GM19395 (cell line): ENCODE data around the gene SMARCC1.
A peak's percentile ranks its signal among the peaks of the same experiment; 100 is the strongest.
"Not testable (repeated sequence)": the region's sequence is repeated elsewhere in the genome, so short reads cannot be mapped to it uniquely, and the experiment has no call there.

Source experiments
- ATAC-seq: cut with Tn5 transposase; IDR thresholded peaks from one replicate; pipeline ENCODE4 v1.9.1; 2021; ENCODE audit warnings: mild to moderate bottlenecking, moderate library complexity; ENCODE audit not compliant: unreplicated experiment

SMARCC1 gene

DNA sequence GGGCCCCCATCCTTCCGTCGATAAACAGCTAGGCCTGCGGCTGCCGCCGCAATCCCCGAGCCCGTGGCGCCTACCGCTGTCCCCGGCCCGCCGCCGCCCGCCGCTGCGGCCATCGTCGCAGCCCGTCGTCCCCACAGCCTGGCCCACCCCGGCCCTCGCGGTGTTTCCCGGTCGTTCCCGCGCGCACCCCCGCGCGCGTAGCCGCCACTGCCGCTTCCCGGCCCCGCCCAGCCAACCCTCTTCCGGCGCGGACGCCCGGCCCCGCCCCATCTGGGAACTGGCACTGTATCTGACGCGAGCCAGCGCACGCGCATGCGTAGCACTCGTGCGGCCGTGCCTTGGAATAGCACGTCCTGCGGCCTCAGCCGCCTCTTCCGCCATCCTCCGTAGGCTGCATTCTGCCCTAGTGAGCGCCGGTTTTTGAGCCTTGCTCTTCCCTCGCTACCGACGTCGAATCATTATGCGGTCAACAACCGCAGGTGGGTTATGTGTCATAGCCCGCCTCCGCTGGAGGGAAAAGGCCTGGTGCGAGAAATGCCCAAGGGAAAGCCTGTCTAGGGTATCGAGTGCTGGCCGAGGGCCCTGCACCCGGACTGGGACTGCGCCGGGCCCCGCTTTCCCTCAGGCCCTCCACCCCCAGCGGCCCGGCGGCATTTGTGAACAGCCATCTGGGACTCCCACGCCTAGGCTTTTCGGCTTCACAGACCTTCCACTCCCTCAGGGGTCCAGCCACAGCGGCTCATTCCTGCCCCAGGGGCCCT is at the start of gene SMARCC1:
Gene SMARCC1 (minus strand): TSS at position 209 of the 761 bp plus-strand sequence. CDS start 96 bp downstream, at position 113.
- ATAC-seq = peak; percentile 81

DNA sequence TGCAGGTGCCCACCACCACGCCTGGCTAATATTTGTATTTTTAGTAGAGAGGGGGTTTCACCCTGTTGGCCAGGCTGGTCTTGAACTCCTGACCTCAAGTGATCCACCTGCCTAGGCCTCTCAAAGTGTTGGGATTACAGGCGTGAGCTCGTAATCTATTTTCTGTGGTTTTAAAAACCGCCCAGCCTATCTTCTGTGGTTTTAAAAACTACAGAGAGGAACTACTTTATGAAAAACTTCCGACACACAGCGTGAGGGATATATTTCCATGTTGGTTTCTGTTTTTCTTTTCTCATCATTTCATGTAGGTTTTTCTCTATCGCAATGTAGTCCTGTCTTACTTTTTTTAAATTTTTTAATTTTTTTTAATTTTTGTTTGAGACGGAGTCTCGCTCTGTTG is 47.8 kb upstream of the SMARCC1 start:
- not testable (repeated sequence) for ATAC-seq

DNA sequence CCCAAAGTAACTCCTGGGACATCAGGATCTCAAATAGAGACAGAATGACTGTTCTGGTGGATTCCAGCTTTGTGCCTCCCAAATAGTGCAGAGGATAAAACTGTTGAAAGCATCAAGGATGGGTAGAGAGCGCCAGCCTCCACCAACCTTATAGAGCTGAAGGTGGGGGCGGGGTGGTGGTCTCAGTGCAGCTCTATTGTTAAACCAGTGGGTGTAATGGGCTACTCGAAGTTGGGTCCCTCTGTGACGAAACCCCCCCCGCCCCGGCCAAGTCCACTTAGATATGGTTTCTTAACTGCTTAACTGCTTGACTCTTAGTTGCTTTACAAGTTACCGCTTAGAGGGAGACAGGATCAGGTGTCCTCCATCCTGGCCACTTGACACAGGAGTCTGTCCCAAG is 43.9 kb upstream of the SMARCC1 start:
- no peak for ATAC-seq

DNA sequence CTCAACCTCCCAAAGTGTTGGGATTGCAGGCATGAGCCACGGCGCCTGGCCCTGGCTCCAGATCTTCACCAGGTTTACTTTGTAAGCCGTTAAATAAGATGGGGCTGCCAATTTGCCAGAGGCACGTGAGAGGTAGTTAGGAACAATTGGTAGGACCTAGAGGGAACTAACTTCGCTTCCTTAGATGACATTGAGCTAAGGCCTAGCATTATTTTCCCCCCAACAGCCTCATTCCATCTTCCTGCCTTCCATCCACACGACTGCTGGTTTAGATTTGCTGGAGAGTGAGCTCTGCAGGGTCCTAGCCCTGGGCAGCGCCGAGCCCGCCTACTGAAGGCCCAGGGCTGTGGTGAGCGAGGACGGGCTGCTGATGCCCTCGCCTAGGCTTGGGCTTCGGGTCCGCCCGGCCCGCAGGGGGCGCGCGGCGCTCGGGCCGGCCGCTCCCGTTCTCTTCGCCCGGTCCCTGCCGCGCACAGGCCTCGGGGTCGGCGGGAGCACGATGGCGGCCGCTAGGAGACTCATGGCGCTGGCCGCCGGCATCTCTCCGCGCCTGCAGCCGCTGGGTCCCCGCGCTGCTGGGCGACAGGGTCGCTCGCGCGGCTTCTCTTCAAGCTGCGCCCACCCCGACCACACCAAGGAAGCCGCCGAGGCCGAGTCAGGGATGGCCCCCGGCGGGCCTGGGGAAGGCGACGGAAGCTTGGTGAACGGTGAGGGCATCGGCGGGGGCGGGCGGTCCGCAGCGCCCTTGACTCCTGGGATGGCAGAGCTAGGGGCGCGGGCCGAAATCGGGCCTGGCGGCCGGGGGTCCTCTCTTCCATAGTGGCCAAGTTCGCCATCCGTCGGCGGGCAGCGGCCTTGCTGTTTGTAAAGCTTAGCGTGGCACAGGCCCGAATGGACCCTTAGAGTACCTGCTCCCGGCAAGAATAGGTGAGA is 43.1 kb upstream of the SMARCC1 start:
- peak; percentile 81 for ATAC-seq

DNA sequence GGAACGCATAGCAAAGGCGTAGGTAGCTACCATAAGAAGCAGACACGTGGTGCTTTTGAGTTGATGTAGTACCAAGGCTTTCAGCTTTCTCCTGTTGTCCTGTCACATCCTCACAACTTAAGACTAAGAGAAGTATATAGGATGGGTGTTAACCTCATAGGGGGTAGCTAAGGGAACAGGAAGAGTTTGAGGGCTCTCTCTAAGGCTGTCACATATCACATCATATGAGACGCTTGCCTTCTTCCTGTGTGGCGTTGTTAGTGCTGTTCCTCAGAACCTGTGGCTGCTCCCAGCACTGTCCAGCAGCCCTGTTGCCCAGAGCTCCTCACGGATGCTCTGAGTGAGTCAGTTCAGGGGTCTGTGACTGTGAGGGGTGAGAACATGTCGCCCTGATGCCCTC is 35.9 kb upstream of the SMARCC1 start:
- no peak for ATAC-seq

DNA sequence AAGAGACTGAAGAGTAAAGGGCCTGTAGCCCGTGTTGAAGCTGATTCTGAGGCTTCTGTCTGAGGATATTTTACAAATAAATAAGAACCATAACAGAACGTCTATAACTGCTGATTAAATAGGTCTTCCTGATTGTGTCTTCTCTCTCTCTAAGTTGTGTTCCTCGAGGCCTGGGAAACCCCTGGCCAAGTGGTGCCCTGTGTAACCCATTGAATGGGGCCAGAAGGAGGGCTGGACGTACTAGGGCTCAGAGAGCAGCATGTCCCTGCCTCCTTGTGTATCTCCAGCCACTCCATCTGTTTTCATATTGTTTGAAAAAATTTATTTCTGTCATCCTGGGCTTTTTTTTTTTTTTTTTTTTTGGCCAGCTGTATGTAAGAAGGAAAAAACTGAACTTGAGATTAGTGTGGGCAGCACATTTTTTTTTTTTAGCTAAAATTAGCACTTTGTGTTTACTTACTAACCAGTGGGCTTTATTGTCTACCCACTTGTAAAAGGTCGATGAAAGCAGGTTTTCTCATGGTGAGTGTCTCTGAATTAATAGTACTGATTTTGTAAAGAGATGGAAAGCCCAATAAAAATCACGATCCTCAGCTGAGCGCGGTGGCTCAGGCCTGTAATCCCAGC is 32.0 kb upstream of the SMARCC1 start:
- no peak for ATAC-seq

DNA sequence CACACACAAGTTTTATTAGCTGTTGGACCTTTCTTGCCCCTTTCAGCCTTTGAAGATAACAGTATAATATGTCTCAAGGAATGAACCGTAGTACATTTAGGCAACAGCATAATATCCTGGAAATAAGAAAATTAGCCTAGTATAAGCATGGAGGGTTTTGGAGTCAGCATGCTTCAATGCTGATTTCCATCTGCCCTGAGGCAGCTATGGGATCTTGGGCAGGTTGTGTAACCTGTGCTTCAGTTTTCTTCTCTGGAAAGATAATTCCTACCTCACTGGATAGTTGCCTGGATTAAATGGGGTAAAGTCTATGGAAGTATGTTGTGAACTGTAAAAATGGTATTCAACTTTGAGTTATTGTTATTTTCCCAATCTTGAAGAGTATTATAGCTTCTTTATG is 22.9 kb upstream of the SMARCC1 start:
- ATAC-seq = no peak

DNA sequence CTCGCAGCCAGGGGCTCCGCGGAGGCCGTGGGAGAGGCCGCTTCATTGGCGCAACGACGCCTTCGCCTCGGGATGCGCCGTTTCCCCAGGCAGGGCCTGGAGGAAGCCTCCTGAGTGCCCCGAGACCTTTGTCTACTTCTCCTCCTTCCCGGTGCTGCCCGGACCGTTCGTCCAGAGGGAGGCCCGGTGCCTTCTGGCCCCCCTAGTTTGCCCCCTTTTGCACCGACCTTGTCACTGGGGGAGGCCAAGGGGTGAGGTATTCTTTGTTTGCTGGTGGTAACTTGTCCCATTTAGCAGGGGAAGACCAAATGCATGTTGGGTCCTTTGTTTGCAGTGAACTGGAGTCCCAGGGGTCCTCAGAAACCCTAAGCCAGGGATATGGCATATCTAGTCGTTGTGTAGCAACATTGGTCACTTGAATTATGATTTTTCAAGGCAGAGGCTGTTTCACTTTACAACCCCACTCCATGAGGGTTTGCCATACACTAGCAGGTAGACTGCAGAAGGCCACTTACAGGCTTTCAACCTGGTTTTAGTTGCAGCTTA is 21.9 kb upstream of the SMARCC1 start:
- no peak for ATAC-seq

DNA sequence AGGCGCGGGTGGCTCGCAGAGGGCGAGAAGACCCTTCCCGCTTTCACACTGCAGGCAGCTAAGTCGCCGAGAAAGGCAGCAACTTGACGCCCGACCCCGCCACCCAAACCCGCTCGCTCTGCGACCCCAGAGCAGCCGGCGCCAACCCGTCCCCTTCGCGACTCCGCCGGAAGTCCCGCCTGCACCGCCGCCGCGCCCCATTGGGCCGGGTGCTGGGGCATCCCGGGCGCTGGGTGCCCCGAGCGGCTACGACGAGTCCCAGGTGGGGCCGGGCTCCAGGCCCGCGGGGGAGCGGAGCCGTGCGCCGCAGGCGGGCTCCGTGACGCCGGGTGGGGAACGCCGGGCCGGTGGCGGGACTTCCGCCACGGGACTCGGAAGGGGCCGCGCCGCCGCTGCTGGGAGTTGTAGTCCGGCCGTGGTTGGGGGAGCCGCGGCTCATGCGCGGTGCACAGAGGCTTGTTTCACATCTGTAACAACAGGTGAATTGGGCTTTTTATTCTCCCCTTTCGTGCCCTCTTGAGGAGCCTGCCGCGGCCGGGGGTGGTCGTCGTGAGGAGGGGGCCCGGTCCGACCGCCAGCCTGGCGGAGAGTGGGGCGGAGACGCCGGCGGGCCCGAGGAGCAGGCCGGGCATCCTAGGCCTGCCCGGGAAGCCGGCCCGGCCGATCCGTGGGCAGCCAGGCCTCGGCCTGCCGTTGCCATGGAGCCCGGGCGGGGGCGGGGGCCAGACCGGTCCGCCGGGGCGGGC is 21.2 kb upstream of the SMARCC1 start, which contains the start of gene DHX30:
Gene DHX30 (plus strand): TSS at position 405 of the 746 bp plus-strand sequence. CDS start 7,546 bp downstream, outside the sequence.
- ATAC-seq = peak; percentile 89

DNA sequence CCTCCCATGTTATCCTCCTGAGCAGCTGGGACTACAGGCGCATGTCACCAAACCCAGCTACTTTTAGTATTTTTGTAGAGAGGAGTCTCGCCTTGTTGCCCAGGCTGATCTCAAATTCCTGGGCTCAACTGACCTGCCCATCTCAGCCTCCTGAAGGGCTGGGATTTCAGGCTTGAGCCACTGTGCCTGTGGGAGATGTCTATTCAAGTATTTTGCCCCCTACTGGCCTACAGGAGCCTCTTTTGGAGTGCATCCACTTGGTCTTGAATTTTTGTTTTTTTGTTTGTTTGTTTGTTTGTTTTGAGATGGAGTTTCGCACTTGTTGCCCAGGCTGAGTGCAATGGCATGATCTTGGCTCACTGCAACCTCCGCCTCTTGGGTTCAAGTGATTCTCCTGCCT is 18.0 kb upstream of the SMARCC1 start:
- no peak for ATAC-seq

DNA sequence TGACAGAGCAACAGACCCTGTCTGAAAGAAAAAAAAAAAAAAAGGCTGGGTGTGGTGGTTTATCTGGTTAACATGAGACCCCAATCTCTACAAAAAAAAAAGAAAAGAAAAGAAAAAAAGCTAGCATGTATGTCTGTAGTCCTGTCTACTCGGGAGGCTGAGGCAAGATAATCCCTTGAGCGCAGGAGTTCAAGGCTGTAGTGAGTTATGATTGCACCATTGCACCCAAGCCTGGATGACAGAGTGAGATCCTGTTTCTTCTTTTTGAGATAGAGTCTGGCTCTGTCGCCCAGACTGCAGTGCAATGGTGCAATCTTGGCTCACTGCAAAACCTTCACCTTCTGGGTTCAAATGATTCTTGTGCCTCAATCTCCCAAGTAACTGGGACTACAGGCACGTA is 12.9 kb upstream of the SMARCC1 start:
- no peak for ATAC-seq

DNA sequence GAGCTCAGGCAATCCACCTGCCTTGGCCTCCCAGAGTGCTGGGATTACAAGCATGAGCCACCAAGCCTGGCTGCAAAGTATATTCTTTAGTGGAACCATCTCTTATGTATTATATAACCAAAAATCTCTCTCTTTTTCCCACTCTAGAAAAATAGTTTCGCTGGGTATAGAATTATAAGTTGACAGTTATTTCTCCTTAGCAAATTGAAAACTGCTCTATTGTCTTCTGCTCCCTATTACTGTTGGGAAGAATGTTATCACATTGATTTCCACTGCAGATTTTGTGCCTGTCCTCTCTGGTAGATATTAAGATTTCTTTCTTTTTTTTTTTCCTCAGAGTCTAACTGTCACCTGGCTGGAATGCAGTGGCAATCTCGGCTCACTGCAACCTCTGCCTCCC is 11.0 kb upstream of the SMARCC1 start:
- no peak for ATAC-seq

DNA sequence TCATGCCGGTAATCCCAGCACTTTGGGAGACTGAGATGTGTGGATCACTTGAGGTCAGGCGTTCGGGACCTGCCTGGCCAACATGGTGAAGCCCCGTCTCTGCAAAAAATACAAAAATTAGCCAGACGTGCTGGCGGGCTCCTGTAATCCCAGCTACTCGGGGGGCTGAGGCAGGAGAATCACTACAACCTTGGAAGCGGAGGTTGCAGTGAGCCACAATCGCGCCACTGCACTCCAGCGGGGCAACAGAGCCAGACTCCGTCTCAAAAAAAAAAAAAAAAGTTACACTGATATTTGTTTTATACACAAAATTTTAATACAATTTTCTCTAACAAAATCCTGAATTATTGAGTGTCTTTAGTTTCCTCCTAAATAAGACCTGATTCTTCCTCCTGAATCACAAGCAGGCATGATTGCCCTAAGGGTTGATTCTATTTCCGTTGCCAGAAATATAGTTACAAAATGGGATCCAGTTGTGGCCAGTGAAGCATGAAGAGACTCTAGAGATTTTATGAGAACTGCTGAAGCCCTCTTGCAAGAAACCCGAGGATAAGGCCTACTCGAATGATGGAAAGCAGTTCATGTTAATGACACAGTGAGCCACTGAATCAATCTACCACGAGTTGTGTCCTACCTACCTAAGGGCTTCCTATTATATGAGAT is 9.6 kb upstream of the SMARCC1 start:
- no peak for ATAC-seq

DNA sequence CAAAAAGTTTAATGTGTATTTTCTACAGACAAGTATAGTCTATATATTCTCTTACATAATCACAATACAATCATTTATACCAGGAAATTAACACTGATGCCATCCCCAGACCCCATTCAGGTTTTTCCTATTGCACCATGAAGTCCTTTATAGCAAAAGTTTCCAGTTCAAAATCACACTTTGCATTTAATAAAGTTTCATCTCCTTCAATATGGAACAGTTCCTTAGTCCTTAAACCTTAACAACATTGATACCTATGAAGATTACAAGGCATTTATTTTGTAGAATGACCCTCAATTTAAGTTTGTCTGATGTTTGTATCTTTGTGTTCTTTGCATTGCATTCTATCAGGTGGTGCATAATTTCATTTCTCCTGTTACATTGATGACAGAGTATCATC is 2.0 kb upstream of the SMARCC1 start:
- no peak for ATAC-seq

DNA sequence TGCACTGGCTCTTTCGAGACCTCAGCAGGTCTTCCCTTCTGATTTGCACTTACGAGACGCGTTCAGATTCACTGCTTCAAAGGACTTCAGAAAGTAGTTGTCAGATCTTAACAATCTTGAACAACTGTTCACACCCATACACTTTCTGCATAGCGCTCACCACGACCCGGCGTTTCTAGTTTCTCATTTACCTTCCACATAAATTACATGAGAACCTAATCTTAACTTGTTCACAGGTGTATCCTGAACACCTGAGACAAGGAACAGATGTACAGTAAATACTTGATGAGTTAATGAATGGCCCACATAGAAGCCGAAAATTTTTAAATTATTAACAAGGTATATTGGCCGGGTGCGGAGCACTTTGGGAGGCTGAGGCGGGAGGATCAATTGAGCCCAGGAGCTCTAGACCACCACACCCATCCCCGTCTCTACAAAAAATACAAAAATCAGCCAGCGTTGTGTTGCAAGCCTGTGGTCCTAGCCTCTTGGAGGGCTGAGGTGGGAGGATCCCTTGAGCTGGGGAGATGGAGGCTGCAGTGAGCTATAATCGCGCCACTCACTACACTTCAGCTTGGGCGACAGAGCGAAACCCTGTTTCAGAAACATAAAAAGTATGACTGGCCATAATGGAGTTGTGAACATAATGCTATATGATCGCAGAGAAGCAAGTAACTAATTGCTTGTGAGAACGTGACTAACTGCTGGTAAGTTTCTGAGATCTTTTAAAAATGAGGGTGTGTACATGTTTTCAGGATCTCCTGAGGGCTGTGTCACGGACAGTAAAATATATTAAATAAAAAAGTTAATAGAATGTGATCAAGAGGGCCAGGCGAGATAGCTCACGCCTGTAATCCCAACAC is 984 bp upstream of the SMARCC1 start:
- ATAC-seq = no peak

DNA sequence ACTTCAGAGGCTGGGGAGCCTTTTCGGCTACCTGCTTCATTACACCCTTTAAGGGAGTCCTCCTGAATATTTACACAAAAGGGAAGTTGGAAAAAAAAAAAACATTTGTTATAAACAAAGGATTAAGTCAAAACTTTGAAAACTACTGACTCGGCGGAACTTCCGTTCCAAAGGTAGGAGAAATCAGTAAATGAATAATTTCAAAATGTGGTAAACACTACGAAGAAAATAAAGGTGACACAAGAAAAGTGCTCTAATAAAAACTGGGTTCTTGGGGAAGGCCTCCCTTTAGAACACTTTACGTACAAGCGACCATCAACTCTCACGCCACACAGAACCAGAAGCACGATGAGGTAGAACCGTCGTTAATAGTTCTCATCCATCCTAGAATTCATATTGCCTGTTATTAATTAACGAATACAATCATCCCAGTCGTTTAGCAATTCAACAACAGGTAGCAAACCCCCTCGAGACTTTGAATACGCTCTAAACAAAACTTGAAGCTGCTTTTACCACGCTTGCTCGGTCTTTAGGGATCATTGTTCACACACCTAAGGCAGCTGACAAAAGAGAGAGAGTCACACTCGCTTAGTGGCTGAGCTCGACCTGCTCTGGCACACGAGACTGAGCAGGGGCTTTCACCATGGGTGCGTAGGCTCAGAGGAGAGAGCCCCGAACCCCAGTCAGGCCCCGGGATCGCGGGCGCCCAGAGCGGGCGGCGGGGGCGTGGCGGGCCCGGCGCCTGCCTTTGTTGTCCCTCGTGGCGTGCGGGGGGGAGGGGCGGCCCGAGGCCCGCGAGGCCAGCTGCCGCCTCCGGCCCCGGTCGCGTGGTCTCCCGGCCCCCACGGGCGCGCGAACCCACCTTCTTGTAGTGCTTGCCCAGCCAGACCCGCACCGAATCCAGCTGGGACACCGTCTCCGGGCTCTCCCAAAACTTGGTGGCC is 680 bp downstream of the SMARCC1 start:
- peak; percentile 25 for ATAC-seq

DNA sequence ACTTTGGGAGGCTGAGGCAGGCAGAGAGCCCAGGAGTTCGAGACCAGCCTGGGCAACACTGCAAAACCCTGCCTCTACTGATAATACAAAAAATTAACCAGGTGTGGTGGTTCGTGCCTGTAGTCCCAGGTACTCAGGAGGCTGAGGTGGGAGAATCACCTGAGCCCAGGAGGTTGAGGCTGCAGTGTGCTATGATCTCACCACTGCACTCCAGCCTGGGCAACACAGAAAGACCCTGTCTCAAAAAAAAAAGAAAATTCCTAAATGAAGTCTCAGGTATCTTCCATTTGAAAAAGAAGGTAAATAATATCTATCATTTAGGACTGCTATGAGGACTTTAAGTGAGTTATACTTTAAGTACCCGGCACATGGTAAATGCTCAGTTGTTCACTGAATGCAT is 2.9 kb downstream of the SMARCC1 start:
- no peak for ATAC-seq

DNA sequence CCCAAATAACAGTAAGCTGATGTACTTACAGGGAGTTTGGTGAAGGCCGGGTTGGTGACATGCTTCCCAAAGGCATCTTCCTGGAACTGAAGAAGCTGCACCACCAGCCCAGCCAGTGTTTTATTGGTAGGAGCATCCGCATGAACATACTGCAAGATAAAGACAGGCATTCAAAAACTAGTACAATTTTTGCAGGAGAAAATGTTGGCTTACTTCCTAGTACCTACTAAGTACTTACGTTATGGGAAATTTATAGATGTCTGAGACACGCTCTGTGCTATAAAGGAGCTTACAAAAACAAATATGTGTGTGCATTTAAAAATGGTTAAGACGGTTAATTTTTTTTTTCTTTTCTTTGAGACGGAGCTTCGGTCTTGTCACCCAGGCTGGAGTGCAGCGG is 8.9 kb downstream of the SMARCC1 start:
- ATAC-seq = no peak
